GM12878 (cell line): ENCODE data around the gene GARIN5B. TPM values are rescaled to one million over a fixed set of nuclear protein-coding genes. Genes with fewer than 3 reads are reported as not detected.

Source experiments
- BACH1 ChIP-seq: fragments of 450-650 bp; IDR thresholded peaks from 2 replicates; pipeline ENCODE4 v1.6.1; 2017; ENCODE audit warnings: mild to moderate bottlenecking, borderline replicate concordance
- GATAD2B ChIP-seq: fragments of 450-650 bp; conservative IDR thresholded peaks from 2 replicates; pipeline ENCODE4 v1.6.1; 2017; ENCODE audit warnings: low read depth, mild to moderate bottlenecking, moderate library complexity
- MAX ChIP-seq: IDR thresholded peaks from 2 replicates; pipeline ENCODE4 v1.6.1; 2012; ENCODE audit warnings: low read depth, low read length, improper control_type of control experiment
- MEF2B ChIP-seq: fragments of 450-650 bp; IDR thresholded peaks from 2 replicates; pipeline ENCODE4 v1.6.1; 2018; ENCODE audit warnings: mild to moderate bottlenecking, moderate library complexity; ENCODE audit not compliant: partially characterized antibody, poor library complexity, severe bottlenecking
- MYC ChIP-seq: IDR thresholded peaks from 2 replicates; pipeline ENCODE4 v1.6.1; 2011; ENCODE audit warnings: mild to moderate bottlenecking, low read length, moderate library complexity, inconsistent platforms; ENCODE audit not compliant: insufficient read depth, insufficient replicate concordance, insufficient read length, severe bottlenecking
- POLR2A ChIP-seq: IDR thresholded peaks from 2 replicates; pipeline ENCODE4 v1.6.1; 2011; ENCODE audit warnings: low read depth, mild to moderate bottlenecking, low read length
- PRDM15 ChIP-seq: fragments of 450-650 bp; formaldehyde crosslinking; IDR thresholded peaks from 2 replicates; pipeline ENCODE4 v1.4.0; 2020; ENCODE audit warnings: mild to moderate bottlenecking, moderate library complexity
- RAD51 ChIP-seq: fragments of 450-650 bp; IDR thresholded peaks from 2 replicates; pipeline ENCODE4 v1.6.1; 2016; ENCODE audit warnings: moderate library complexity, mild to moderate bottlenecking, inconsistent platforms
- SIN3A ChIP-seq: IDR thresholded peaks from 2 replicates; pipeline ENCODE4 v1.6.1; 2012; ENCODE audit warnings: low read depth, low read length, improper control_type of control experiment
- TBL1XR1 ChIP-seq: IDR thresholded peaks from 2 replicates; pipeline ENCODE4 v1.6.1; 2012; ENCODE audit warnings: low read depth, low read length, improper control_type of control experiment
- ZBTB11 ChIP-seq: fragments of 450-650 bp; formaldehyde crosslinking; IDR thresholded peaks from 2 replicates; pipeline ENCODE4 v1.5.0; 2022; ENCODE audit warnings: mild to moderate bottlenecking, missing genetic modification characterization
- ZNF687 ChIP-seq: fragments of 450-650 bp; IDR thresholded peaks from 2 replicates; pipeline ENCODE4 v1.6.1; 2017; ENCODE audit warnings: mild to moderate bottlenecking, moderate library complexity
- polyA plus RNA-seq, 11 experiments: library from polyadenylated mRNA; depleted of rRNA in 4 of 11; unstranded in 6 of 11; stranded (reverse) in 5 of 11; fragments of >200 nt; fragmentation: Nextera tagmentation in 4 of 11; fragmentation: Illumina TruSeq in 1 of 11; extraction: Ambion mirVana in 4 of 11; extraction: Trizol in 1 of 11; gene quantifications; 1 replicate in 1 of 11; 2 replicates in 10 of 11; pipeline versions ENCODE4 v1.2.1 to v1.2.3, GENCODE V29; 2011 to 2016; ENCODE audit warnings: inconsistent platforms in 2 of 11, missing spikeins in 2 of 11, low read depth in 1 of 11
- total RNA-seq, 4 experiments: library from RNA; depleted of rRNA in 3 of 4; stranded (reverse); fragments of >200 nt in 3 of 4; fragmentation: Illumina TruSeq in 1 of 4; extraction: Trizol in 1 of 4; gene quantifications; 2 replicates each; pipeline versions ENCODE4 v1.2.1 to v1.2.3, GENCODE V29; 2013 to 2021

The GARIN5B gene
- total and polyA plus RNA-seq, 10 of the 15 experiments (the other 5 are each of a cell fraction or from before 2014, with no cell fraction given) = not detected

- TF ChIP-seq ZBTB11 = no peak
- peak; percentile 31 for TF ChIP-seq MYC
- no peak for TF ChIP-seq ZNF687
- no peak for TF ChIP-seq GATAD2B
- peak; percentile 38; the same call in 1 of the 2 replicates for TF ChIP-seq BACH1
- peak; percentile 80 for TF ChIP-seq POLR2A
- TF ChIP-seq SIN3A = 0 out of 2 replicates have a peak, but pooled peaks have one; percentile 45
- no peak for TF ChIP-seq RAD51
- no peak for TF ChIP-seq MEF2B
- no peak for TF ChIP-seq TBL1XR1
- peak; percentile 39; the same call in 1 of the 2 replicates for TF ChIP-seq MAX
- TF ChIP-seq PRDM15 (CRISPR knock-in tag) = no peak
Measured at GRCh38 chr19:55383279-55384130, 20.4 kb upstream of the GARIN5B start (continued).
